HCT116 (cell line): ENCODE measurements around the gene GALNT16. TPM values are rescaled to one million over a fixed set of nuclear protein-coding genes. Genes with fewer than 3 reads are reported as not detected.
A peak's percentile ranks its signal among the peaks of the same experiment; 100 is the strongest.

Source experiments
- ATAC-seq: fragments of 200-7000 bp; cut with Tn5 transposase; 2 replicates; pipeline ENCODE4 v1.9.1; 2020; ENCODE audit warnings: mild to moderate bottlenecking, moderate library complexity
- BruUV-seq: library from RNA; stranded (reverse); fragments of 400-500 nt; replicated peaks from 2 replicates; lab custom pipeline; 2021; lab: Mats Ljungman, UMichigan
- CTCF ChIA-PET: fragments of 300-600 bp; sonication (Branson Sonifier 250); formaldehyde crosslinking; loops from one replicate; lab custom pipeline; 2021; ENCODE audit warnings: antibody characterized with exemption; lab: Charles Lee
- POLR2A ChIA-PET: fragments of 300-600, 350-600 bp; sonication (Branson Sonifier 250); formaldehyde crosslinking; loops from one replicate; lab custom pipeline; 2021; ENCODE audit warnings: antibody characterized with exemption; lab: Charles Lee
- RAD21 ChIA-PET, 2 experiments: fragments of 300-600 bp; sonication (Branson Sonifier 250); formaldehyde crosslinking; loops; one replicate each; lab custom pipeline; 2023; ENCODE audit warnings: low total read pairs in 2 of 2; ENCODE audit not compliant: uncharacterized antibody in 2 of 2, unreplicated experiment in 2 of 2, low non-redundant PET in 1 of 2; lab: Charles Lee
- DNase-seq: peaks from one replicate; pipeline ENCODE4 v3.0.0-alpha.2; 2010; ENCODE audit warnings: low read depth, low spot score
- H2AFZ ChIP-seq: fragments of 200-600 bp; shearing (Covaris generic), sonication (generic); 2 replicates; pipeline ENCODE4 v1.6.1; 2017; ENCODE audit warnings: low read depth, mixed run types, mixed read lengths, antibody characterized with exemption, low read length; ENCODE audit not compliant: poor library complexity, severe bottlenecking
- H3K27ac ChIP-seq: 2 replicates; pipeline ENCODE4 v1.5.1; 2012; ENCODE audit warnings: low read depth, low read length
- H3K27me3 ChIP-seq: fragments of 200-600 bp; sonication (generic); 2 replicates; pipeline ENCODE4 v1.6.1; 2016; ENCODE audit warnings: mixed run types, low read length, mixed read lengths; ENCODE audit not compliant: insufficient read depth
- H3K36me3 ChIP-seq, 2 experiments: fragments of 200-500 bp in 1 of 2; fragments of 200-600 bp in 1 of 2; sonication (Bioruptor generic) in 1 of 2; sonication (generic) in 1 of 2; 2 replicates each; pipeline versions ENCODE4 v1.5.1 to v1.6.1; 2014 to 2016; ENCODE audit warnings: low read length in 2 of 2, inconsistent platforms in 1 of 2, mixed read lengths in 1 of 2, mixed run types in 1 of 2; ENCODE audit not compliant: insufficient read depth in 2 of 2, control insufficient read depth in 1 of 2
- H3K4me1 ChIP-seq, 2 experiments: fragments of 200-600 bp in 1 of 2; sonication (generic) in 1 of 2; 2 replicates each; pipeline versions ENCODE4 v1.5.1 to v1.6.1; 2012 to 2017; ENCODE audit warnings: low read length in 2 of 2, inconsistent platforms in 1 of 2, mild to moderate bottlenecking in 1 of 2, mixed read lengths in 1 of 2, mixed run types in 1 of 2, moderate library complexity in 1 of 2; ENCODE audit not compliant: insufficient read depth in 2 of 2, control insufficient read depth in 1 of 2
- H3K4me2 ChIP-seq: fragments of 200-600 bp; sonication (generic); 2 replicates; pipeline ENCODE4 v1.6.1; 2017; ENCODE audit warnings: mixed run types, low read length, mixed read lengths
- H3K4me3 ChIP-seq, 2 experiments: fragments of 200-600 bp in 1 of 2; sonication (generic) in 1 of 2; replicated peaks in 1 of 2; 2 replicates each; pipeline ENCODE4 v1.5.1; 2011 to 2016; ENCODE audit warnings: low read length in 2 of 2, control low read depth in 1 of 2, low read depth in 1 of 2, mild to moderate bottlenecking in 1 of 2, mixed read lengths in 1 of 2, mixed run types in 1 of 2
- H3K79me2 ChIP-seq: fragments of 200-600 bp; sonication (generic); 2 replicates; pipeline ENCODE4 v1.6.1; 2017; ENCODE audit warnings: mild to moderate bottlenecking, mixed run types, low read length, moderate library complexity, mixed read lengths; ENCODE audit not compliant: insufficient read depth
- H3K9ac ChIP-seq: fragments of 200-600 bp; sonication (generic); 2 replicates; pipeline ENCODE4 v1.6.1; 2016; ENCODE audit warnings: low read length, mixed read lengths
- H3K9me2 ChIP-seq: fragments of 200-600 bp; sonication (generic), shearing (Covaris generic); 2 replicates; pipeline ENCODE4 v1.6.1; 2017; ENCODE audit warnings: mixed run types, mild to moderate bottlenecking, moderate library complexity; ENCODE audit not compliant: insufficient read depth
- H3K9me3 ChIP-seq, 2 experiments: fragments of 200-500 bp in 1 of 2; fragments of 200-600 bp in 1 of 2; sonication (Bioruptor generic) in 1 of 2; sonication (generic) in 1 of 2; 2 replicates each; pipeline ENCODE4 v1.6.1; 2014 to 2017; ENCODE audit warnings: low read length in 2 of 2, mixed read lengths in 2 of 2, inconsistent platforms in 1 of 2, low read depth in 1 of 2, mild to moderate bottlenecking in 1 of 2, mixed run types in 1 of 2, moderate library complexity in 1 of 2; ENCODE audit not compliant: control insufficient read depth in 1 of 2, insufficient read depth in 1 of 2
- H4K20me1 ChIP-seq: fragments of 200-600 bp; sonication (generic), shearing (Covaris generic); 2 replicates; pipeline ENCODE4 v1.6.1; 2017; ENCODE audit warnings: mixed run types, mild to moderate bottlenecking, moderate library complexity; ENCODE audit not compliant: insufficient read depth
- EZH2 ChIP-seq: fragments of 200-600 bp; sonication (generic); IDR thresholded peaks from 2 replicates; pipeline ENCODE4 v1.6.1; 2017; ENCODE audit warnings: antibody characterized with exemption, mixed run types
- JUND ChIP-seq: IDR thresholded peaks from 2 replicates; pipeline ENCODE4 v1.6.1; 2012
- POLR2AphosphoS5 ChIP-seq: IDR thresholded peaks from 2 replicates; pipeline ENCODE4 v1.6.1; 2011; ENCODE audit warnings: mild to moderate bottlenecking, low read depth, low read length, moderate library complexity
- ZBTB33 ChIP-seq: IDR thresholded peaks from 2 replicates; pipeline ENCODE4 v1.6.1; 2011; ENCODE audit warnings: mild to moderate bottlenecking, low read length, moderate library complexity; ENCODE audit not compliant: insufficient replicate concordance; ENCODE audit errors: extremely low read depth
- intact Hi-C: fragments of 100-400 bp; cut with micrococcal nuclease; formaldehyde crosslinking; loops from 2 replicates; pipeline ENCODE4 v1.10.0; 2022
- total RNA-seq: library from RNA; stranded (reverse); gene quantifications from one replicate; pipeline ENCODE4 v1.2.1, GENCODE V29; 2021; ENCODE audit not compliant: unreplicated experiment

GALNT16 gene
- total RNA-seq, 1 experiment from 2014 or later = 0.32 TPM

- Histone ChIP-seq H2AFZ (no peak overlapping the region), H3K9me2 (no peaks in the 10 kb centered on the region), H3K4me2 (no peak overlapping the region), H3K79me2 (peaks cover 25% of the 10 kb centered on the region), H3K9me3 (no peaks in the 10 kb centered on the region; a peak in 1 of 4 replicates), H3K4me3 (no peak overlapping the region), H3K36me3 (peaks cover 12 to 27% of the 10 kb centered on the region in 2 experiments; a peak in 2 of 4 replicates), H3K9ac (no peak overlapping the region), H3K27ac (no peak overlapping the region), H3K27me3 (no peaks in the 10 kb centered on the region), H4K20me1 (no peaks in the 10 kb centered on the region), H3K4me1 (no peaks in the 10 kb centered on the region)
- BruUV-seq = no TSS peak
- ATAC-seq (no peak), DNase-seq (no peak)
- ChIA-PET CTCF (no interaction called here), RAD21 (no interaction called here), POLR2A (no interaction called here)
- intact Hi-C loops = no loop called here
- TF ChIP-seq ZBTB33 = no peak
- TF ChIP-seq JUND = 0 out of 2 replicates have a peak, but pooled peaks have one; percentile 3
Observed at GRCh38 chr14:69375722-69376121, 115.8 kb downstream of the GALNT16 start.

GRCh38 chr14:69376439-69376838, 116.5 kb downstream of the GALNT16 start:
- no peak overlapping the region for H3K4me2 ChIP-seq
- no peaks in the 10 kb centered on the region for H4K20me1 ChIP-seq
- H3K4me3 ChIP-seq = no peak overlapping the region
- no peaks in the 10 kb centered on the region for H3K9me2 ChIP-seq
- no peak overlapping the region for H3K9ac ChIP-seq
- intact Hi-C loops = no loop called here
- BruUV-seq = no TSS peak
- POLR2A ChIA-PET = interaction anchor here (0.8 kb wide), 1 partner anchor 22 kb away, joined by 4 read pairs; the partner anchor contains the start of gene ERH
- ATAC-seq (no peak), DNase-seq (no peak)
- no peak overlapping the region for H3K27ac ChIP-seq
- peaks cover 17 to 27% of the 10 kb centered on the region in 2 experiments; a peak in 3 of 4 replicates for H3K36me3 ChIP-seq
- H3K9me3 ChIP-seq = no peaks in the 10 kb centered on the region; a peak in 1 of 4 replicates
- TF ChIP-seq EZH2 = no peak
- no peak for TF ChIP-seq POLR2AphosphoS5
- 0 out of 2 replicates have a peak, but pooled peaks have one; percentile 3 for TF ChIP-seq JUND
- RAD21 ChIA-PET = no interaction called here
- no peak overlapping the region for H2AFZ ChIP-seq
- H3K79me2 ChIP-seq = peaks cover 32% of the 10 kb centered on the region
- no peaks in the 10 kb centered on the region for H3K27me3 ChIP-seq
- no peaks in the 10 kb centered on the region for H3K4me1 ChIP-seq
- CTCF ChIA-PET = no interaction called here
